Activated T-cell treated with anti-CD3 and anti-CD28 coated beads for 1 hour (primary cell): ENCODE results near the gene SRR.
"Not testable (repeated sequence)": the region's sequence is repeated elsewhere in the genome, so short reads cannot be mapped to it uniquely, and the experiment has no call there.

Experiments used
- DNase-seq: peaks from one replicate; pipeline ENCODE4 v3.0.0-alpha.2; 2020; ENCODE audit warnings: low read depth

SRR gene

GRCh38 chr17:2292100-2292499, 11.7 kb upstream of the SRR start:
- DNase-seq: no peak

DNA sequence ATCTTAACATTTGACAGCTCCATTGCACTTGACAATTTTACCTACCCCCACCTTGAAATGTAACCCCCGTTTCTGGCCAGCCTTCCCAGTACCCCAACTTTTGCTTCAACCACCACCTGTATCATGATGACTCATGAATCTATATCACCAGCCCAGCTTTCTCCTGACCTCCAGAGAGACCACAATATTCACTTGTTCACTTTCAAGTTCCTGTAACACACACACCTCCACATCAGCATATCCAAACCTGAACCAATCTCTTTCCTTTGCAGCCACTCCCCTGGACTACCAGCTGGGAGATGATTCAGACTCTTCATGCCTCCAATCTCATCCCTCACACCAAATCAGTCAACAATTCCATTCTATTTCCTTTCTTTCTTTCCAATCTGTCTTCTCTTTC, 8.2 kb upstream of the SRR start:
- DNase-seq: no peak

- DNase-seq: no peak
Measured at GRCh38 chr17:2297023-2297422, 6.7 kb upstream of the SRR start.

- DNase-seq: no peak
Measured at GRCh38 chr17:2299136-2299535, 4.6 kb upstream of the SRR start.

- DNase-seq: no peak
Measured at GRCh38 chr17:2299756-2300155, 4.0 kb upstream of the SRR start.

DNA sequence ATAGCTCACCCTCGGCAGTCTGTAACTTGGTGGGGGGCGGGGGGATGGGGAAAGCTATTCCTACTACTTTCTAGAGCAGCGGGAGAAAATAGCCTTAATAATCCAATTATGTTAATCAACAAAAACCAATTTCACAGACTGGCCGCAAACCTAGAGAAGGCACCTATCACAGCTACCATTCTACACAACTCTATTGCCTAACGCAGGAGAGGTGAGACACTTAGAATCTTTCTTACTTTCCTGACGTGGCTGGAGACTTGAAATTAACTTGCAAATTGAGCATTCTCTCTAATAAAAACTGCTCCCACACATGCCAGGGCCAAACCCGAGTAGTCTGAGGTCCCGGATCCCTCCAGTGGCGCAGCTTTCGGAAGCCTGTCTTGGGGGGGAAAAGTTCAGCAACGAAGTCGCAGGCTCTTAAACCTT, 959 bp upstream of the SRR start:
- no peak for DNase-seq

GRCh38 chr17:2304931-2305330, 1.2 kb downstream of the SRR start:
- no peak for DNase-seq

DNA sequence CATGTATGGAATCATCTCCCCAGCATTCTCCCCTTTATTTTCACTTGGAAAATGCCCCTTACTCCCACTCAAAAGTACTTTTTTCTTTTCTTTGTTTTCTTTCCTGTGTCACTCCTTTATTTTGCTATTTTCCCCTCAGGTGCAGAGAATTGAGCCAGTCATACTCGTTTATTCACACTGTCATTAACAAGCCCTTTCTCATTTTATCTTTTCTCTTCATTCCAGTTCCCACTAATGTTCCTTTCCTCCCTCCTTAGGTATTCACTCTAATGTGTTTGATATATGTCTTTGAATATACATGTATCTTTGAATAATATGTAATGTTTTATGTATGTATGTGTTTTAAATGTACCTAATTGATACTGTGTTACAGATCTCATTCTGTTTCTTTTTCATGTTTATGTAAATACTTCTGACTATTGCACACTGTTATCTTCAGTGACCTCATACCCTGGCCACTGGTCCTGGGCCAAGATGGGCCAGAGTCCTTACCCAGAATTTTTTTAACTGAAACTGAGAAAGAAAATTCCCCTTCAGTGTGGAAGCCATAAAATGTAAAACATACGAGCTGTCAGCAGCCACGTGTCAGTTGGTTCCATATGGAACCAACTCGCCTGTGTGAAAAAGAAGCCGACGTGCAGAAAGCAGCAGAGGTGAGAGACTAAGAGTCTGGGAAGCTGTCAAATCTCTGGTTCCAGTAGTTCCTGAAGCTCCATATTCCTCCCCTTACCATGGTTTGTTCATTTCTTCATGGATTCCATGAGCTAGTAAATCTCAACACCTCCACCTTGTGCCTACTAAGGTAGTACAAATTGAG, 5.8 kb downstream of the SRR start:
- no peak for DNase-seq

- DNase-seq: no peak
Measured at GRCh38 chr17:2312736-2313135, 9.0 kb downstream of the SRR start.

DNA sequence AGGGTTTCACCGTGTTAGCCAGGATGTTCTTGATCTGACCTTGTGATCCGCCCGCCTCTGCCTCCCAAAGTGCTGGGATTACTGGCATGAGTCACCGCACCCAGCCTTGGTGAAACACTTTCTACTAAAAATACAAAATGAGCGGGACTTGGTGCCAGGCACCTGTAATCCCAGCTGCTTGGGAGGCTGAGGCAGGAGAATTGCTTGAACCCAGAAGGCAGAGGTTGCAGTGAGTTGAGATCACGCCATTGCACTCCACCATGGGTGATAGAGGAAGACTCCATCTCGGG, 13.1 kb downstream of the SRR start:
- not testable (repeated sequence) for DNase-seq

DNA sequence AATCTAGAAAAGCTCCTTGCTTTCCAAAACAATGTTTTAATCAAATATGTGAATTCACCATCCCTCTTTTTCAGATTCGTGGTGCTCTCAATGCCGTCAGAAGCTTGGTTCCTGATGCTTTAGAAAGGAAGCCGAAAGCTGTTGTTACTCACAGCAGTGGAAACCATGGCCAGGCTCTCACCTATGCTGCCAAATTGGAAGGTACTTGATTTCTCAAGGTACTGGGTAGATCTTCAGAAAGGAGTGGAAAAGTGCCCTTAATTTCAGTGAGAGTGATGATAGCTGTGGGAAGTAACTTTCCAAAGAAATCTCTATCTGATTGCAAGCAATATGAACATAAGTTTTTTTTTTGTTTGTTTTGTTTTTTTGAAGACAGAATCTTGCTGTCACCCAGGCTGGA, 14.0 kb downstream of the SRR start:
- DNase-seq: no peak

- DNase-seq: no peak
Measured at GRCh38 chr17:2319051-2319450, 15.3 kb downstream of the SRR start.

DNA sequence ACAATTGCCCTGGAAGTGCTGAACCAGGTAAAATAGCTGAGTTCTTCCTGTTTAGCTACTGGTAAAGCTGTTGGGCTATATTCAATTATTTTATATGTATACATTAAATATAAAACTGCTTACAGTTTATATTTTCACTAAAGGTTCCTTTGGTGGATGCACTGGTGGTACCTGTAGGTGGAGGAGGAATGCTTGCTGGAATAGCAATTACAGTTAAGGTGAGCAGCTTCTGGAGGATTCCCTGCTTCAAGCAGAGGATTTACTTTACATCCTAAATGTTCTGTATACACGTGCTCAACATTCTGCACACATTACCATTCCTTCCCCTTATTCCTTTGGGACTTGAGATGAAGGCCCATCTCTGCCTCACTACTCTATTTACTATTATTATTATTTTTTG, 17.6 kb downstream of the SRR start:
- no peak for DNase-seq

DNA sequence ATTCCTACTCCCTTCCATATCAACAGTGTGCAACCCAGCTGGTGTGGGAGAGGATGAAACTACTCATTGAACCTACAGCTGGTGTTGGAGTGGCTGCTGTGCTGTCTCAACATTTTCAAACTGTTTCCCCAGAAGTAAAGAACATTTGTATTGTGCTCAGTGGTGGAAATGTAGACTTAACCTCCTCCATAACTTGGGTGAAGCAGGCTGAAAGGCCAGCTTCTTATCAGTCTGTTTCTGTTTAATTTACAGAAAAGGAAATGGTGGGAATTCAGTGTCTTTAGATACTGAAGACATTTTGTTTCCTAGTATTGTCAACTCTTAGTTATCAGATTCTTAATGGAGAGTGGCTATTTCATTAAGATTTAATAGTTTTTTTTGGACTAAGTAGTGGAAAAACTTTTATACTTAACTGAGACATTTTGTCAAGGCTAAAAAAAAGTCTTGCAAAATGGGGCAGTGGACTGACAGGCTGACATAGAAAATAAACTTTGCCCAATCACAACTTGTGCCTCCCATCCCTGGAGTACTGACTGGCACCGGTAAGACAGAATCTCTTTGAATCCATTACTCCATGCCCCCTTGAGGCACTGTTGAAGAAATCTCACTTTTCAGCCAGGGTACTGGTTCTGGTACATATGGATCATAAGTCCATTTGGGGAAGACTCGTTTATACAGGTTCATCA, 20.0 kb downstream of the SRR start:
- DNase-seq: no peak

DNA sequence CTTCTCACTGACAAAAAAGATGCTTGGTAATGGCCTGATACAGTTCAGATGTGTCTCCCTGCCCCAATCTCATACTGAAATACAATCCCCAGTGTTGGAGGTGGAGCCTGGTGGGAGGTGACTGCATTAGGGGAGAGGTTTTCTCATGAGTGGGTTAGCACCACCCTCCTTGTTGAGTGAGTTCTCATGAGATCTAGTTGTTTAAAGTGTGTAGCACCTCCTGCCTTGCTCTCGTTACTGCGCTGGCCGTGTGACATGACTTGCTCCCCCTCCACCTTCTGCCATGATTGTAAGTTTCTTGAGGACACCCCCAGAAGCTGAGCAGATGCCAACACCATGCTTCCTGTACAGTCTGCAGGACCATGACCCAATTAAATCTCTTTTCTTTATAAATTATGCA, 27.6 kb downstream of the SRR start:
- no peak for DNase-seq

DNA sequence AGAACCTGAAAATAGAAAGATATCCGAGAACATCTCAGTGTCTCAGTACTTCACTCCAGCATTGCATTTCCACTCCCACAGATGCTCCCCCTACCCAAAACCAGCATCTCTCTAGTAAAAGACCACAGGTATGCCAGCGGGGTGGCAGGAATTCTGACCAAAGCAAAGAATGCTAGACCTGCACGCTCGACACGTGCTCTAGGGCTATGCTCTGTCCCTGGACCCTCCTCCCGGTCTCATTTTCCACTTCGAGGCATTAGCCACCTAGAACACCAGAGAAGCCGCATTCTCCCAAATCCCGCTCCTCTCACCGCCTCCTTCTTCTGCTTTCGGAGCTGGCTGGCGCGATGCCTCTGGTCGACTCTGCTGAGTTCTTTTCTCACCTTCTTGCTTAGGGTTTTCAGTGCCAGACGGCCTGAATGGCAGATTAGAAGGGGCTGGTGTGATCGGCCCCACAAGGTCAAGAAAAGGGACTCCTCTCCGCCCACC, 32.0 kb downstream of the SRR start:
- DNase-seq: no peak

- peak; percentile 81 for DNase-seq
Measured at GRCh38 chr17:2336215-2336851, 32.6 kb downstream of the SRR start, which contains the start of gene TSR1. TSS of gene TSR1 (minus strand) at chr17:2336457. CDS start at chr17:2336427, 30 bp downstream.

GRCh38 chr17:2336852-2337543, 33.2 kb downstream of the SRR start, which contains the start of gene SGSM2:
TSS of gene SGSM2 (plus strand) at chr17:2337501. CDS start at chr17:2337689, 188 bp downstream.
- DNase-seq: peak; percentile 59

GRCh38 chr17:2337544-2338314, 34.0 kb downstream of the SRR start:
- no peak for DNase-seq

- no peak for DNase-seq
Measured at GRCh38 chr17:2338315-2338657, 34.5 kb downstream of the SRR start.

GRCh38 chr17:2343421-2343820, 39.7 kb downstream of the SRR start:
- DNase-seq: no peak

DNA sequence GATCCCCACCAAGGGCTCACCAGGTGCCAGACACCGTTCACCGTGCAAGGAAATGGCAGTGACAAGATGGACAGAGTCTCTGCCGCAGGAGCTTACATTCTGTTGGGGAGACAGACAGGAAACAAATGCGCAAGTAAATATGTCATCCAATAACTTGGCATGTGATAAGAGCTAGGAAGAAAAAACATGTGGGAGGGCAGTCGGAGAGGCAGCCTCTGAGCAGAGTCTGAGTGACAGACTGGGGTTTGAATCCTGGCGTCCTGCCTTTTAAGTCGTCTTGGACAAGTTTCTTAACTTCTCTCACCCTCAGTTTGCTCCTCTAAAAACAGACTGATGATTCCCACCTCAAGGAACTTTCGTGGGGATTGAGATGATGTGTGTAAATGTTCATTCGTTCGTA, 40.8 kb downstream of the SRR start:
- DNase-seq: no peak
